ENCODE measurements around the gene PLCB3.

Gene PLCB3

DNA sequence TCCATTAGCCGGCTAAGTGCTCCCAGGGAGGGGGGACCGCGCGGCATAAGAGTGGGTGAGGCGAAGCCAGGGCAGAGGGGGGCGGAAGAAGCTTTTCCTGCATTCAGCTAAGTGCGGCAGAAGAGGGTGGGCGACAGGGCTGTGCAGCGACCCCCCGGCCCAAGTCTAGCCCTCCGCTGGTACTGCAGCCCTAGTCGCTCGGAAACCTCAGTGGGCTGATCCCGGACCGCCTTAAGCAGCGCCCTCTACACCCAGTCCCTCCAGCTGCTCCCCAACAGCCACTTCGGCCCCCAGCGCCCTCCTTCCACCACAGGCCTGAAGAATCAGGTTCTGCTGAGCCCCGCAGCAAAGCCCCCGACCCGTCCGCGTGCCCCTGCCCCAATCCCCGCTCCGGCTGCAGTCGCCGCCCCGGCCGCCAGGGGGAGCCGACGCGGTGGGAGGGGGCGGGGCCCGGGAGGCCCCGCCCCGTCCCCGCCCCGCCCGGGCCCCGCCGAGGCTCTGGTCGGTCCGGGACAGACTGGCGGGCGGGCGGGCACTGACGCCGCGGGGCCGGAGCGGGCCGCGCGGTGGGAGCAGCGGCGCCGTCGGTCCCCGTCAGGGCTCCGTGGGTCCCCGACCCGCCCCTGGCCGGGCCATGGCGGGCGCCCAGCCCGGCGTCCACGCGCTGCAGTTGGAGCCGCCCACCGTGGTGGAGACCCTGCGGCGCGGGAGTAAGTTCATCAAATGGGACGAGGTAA, at the start of gene PLCB3:
Gene PLCB3 (plus strand): TSS at position 515 of the 737 bp plus-strand sequence. CDS start 120 bp downstream, at position 635.
- TF ChIP-seq, protein P1, sequence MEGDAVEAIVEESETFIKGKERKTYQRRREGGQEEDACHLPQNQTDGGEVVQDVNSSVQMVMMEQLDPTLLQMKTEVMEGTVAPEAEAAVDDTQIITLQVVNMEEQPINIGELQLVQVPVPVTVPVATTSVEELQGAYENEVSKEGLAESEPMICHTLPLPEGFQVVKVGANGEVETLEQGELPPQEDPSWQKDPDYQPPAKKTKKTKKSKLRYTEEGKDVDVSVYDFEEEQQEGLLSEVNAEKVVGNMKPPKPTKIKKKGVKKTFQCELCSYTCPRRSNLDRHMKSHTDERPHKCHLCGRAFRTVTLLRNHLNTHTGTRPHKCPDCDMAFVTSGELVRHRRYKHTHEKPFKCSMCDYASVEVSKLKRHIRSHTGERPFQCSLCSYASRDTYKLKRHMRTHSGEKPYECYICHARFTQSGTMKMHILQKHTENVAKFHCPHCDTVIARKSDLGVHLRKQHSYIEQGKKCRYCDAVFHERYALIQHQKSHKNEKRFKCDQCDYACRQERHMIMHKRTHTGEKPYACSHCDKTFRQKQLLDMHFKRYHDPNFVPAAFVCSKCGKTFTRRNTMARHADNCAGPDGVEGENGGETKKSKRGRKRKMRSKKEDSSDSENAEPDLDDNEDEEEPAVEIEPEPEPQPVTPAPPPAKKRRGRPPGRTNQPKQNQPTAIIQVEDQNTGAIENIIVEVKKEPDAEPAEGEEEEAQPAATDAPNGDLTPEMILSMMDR (IDR thresholded peaks at IDR 0.05; ENCODE audit: extremely low read depth, missing control alignments): peak; percentile 75
- peak; percentile 97 for DNase-seq (ENCODE audit: low spot score)

GRCh38 chr11:64201543-64201942, 49.8 kb upstream of the PLCB3 start:
- TF ChIP-seq, protein P1 (IDR thresholded peaks at IDR 0.05; ENCODE audit: extremely low read depth, missing control alignments): no peak
- no peak for DNase-seq (ENCODE audit: low spot score)

DNA sequence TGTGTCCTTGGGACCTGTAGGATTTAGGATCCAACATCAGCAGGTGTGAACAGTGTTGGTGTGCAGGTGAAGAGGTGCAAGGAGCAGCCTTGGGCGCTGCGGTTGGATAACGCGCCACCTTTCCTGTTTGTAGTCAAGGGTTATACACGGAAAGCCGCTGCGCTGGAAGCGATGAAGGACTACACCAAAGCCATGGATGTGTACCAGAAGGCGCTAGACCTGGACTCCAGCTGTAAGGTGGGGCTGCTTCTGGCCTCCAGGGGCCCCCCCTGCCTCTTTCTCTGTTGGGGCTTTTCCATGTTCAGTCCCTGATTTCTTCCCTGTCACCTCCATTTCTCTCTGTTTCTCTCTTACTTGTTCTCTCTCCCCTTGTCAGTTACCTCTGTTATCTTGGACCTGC, 48.3 kb upstream of the PLCB3 start:
- TF ChIP-seq, protein P1 (IDR thresholded peaks at IDR 0.05; ENCODE audit: extremely low read depth, missing control alignments): no peak
- DNase-seq (ENCODE audit: low spot score): no peak

GRCh38 chr11:64203421-64204079, 47.8 kb upstream of the PLCB3 start:
- DNase-seq (ENCODE audit: low spot score): no peak

GRCh38 chr11:64204080-64204440, 47.3 kb upstream of the PLCB3 start:
- TF ChIP-seq, protein P1 (IDR thresholded peaks at IDR 0.05; ENCODE audit: extremely low read depth, missing control alignments): no peak
- no peak for DNase-seq (ENCODE audit: low spot score)

More at GRCh38 chr11:64203421-64204079, 47.8 kb upstream of the PLCB3 start:
- TF ChIP-seq, protein P1 (IDR thresholded peaks at IDR 0.05; ENCODE audit: extremely low read depth, missing control alignments): no peak

DNA sequence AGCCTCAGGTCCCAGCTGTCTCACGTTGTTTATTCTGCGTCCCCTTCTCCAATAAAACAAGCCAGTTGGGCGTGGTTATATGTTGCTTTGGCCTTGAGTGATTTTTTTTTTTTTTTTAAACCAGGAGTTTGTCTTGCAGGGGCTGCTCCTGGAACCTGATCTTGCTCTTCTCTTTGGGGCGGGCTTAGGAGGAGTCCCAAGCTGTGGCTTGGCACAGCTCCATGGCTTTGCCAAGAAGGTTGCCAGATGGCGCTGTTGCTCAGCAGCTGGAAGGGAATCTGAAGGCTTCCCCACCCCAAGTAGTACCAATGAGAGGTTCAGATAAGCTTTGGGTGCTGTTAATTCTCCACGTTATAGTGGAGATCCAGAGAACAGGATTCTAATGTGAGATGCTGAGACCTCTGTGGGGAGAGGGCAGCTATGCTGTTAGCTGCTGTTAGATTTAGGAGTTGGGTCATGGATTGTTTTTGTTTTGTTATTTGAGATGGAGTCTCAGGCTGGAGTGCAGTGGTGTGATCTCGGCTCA, 46.8 kb upstream of the PLCB3 start:
- TF ChIP-seq, protein P1 (IDR thresholded peaks at IDR 0.05; ENCODE audit: extremely low read depth, missing control alignments): peak; percentile 76
- DNase-seq (ENCODE audit: low spot score): peak; percentile 79

Data from GM20000 (cell line).